ENCODE measurements around the gene ANK2.

Gene ANK2

DNA sequence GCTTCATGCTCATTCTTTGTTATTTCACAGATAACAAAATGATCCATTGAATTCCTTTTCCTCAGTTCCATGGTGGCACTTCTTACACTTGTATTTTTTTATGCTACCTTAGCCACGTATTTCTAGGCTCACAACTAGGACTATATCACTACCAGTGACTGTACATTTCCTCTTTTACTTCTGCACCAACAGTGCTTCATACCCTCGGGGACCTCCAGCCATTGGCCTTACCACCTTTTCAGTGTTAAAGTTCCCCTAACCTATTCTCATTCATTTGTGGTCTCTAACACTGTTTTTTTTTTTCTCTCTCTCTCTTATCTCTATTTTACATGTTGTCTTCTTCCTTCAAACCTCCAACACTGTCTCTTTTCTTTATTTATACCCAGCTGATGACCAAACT lies 315.9 kb downstream of the ANK2 start:
- H3K4me2 ChIP-seq (ENCODE audit: low read length) = no peak overlapping the region
- TF ChIP-seq, protein P1, sequence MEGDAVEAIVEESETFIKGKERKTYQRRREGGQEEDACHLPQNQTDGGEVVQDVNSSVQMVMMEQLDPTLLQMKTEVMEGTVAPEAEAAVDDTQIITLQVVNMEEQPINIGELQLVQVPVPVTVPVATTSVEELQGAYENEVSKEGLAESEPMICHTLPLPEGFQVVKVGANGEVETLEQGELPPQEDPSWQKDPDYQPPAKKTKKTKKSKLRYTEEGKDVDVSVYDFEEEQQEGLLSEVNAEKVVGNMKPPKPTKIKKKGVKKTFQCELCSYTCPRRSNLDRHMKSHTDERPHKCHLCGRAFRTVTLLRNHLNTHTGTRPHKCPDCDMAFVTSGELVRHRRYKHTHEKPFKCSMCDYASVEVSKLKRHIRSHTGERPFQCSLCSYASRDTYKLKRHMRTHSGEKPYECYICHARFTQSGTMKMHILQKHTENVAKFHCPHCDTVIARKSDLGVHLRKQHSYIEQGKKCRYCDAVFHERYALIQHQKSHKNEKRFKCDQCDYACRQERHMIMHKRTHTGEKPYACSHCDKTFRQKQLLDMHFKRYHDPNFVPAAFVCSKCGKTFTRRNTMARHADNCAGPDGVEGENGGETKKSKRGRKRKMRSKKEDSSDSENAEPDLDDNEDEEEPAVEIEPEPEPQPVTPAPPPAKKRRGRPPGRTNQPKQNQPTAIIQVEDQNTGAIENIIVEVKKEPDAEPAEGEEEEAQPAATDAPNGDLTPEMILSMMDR (IDR thresholded peaks at IDR 0.05; ENCODE audit: low read length) = no peak
- no peak for TF ChIP-seq EZH2 (IDR thresholded peaks at IDR 0.05; ENCODE audit: borderline replicate concordance, low read length)
- H3K9ac ChIP-seq (ENCODE audit: low read length) = no peak overlapping the region
- H4K20me1 ChIP-seq (ENCODE audit: insufficient read depth, low read length) = no peaks in the 10 kb centered on the region
- H3K4me3 ChIP-seq (ENCODE audit: low read depth, low read length, poor library complexity, severe bottlenecking) = no peak overlapping the region
- no peaks in the 10 kb centered on the region for H3K36me3 ChIP-seq (ENCODE audit: insufficient read depth, low read length)
- H3K27me3 ChIP-seq (ENCODE audit: insufficient read depth, low read length) = no peaks in the 10 kb centered on the region
- H3K9me2 ChIP-seq (ENCODE audit: low read depth, low read length) = no peaks in the 10 kb centered on the region
- no peak overlapping the region for H2AFZ ChIP-seq (ENCODE audit: low read length)
- no peaks in the 10 kb centered on the region for H3K79me2 ChIP-seq (ENCODE audit: insufficient read depth, low read length)
- H3K4me1 ChIP-seq (ENCODE audit: insufficient read depth, low read length, severe bottlenecking) = no peaks in the 10 kb centered on the region
- H3K27ac ChIP-seq (ENCODE audit: low read depth, low read length, poor library complexity, severe bottlenecking) = no peak overlapping the region
- no peaks in the 10 kb centered on the region for H3K9me3 ChIP-seq (ENCODE audit: low read length)
- H3F3A ChIP-seq (ENCODE audit: insufficient read depth, low read length) = no peaks in the 10 kb centered on the region

DNA sequence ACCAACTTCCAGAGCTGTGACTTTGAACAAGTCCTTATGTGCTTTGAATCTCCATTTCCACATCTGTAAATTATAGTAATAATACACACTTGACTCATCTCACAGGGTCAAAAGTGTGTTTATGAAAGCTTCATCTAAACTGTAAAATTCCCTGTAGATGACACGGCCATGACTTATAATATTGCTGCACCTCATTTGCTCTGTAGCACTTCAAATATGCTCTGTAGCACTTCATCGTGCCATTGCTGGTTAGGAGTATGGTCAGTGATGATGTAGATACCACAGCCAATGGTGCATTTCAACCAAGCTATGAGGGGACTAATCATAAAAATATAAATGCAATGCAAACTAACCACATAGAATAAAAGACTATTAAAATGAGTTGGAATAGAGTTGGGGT lies 318.6 kb downstream of the ANK2 start:
- Histone ChIP-seq H3K27me3 (ENCODE audit: insufficient read depth, low read length) (no peaks in the 10 kb centered on the region), H3K79me2 (ENCODE audit: insufficient read depth, low read length) (no peaks in the 10 kb centered on the region), H4K20me1 (ENCODE audit: insufficient read depth, low read length) (no peaks in the 10 kb centered on the region), H3K4me3 (ENCODE audit: low read depth, low read length, poor library complexity, severe bottlenecking) (no peak overlapping the region), H3K4me2 (ENCODE audit: low read length) (no peak overlapping the region), H3K4me1 (ENCODE audit: insufficient read depth, low read length, severe bottlenecking) (no peaks in the 10 kb centered on the region), H3K27ac (ENCODE audit: low read depth, low read length, poor library complexity, severe bottlenecking) (no peak overlapping the region), H3K36me3 (ENCODE audit: insufficient read depth, low read length) (no peaks in the 10 kb centered on the region), H2AFZ (ENCODE audit: low read length) (no peak overlapping the region), H3F3A (ENCODE audit: insufficient read depth, low read length) (no peaks in the 10 kb centered on the region), H3K9ac (ENCODE audit: low read length) (no peak overlapping the region), H3K9me2 (ENCODE audit: low read depth, low read length) (no peaks in the 10 kb centered on the region), H3K9me3 (ENCODE audit: low read length) (no peaks in the 10 kb centered on the region)
- TF ChIP-seq, protein P1 (IDR thresholded peaks at IDR 0.05; ENCODE audit: low read length) = no peak
- TF ChIP-seq EZH2 (IDR thresholded peaks at IDR 0.05; ENCODE audit: borderline replicate concordance, low read length) = no peak

DNA sequence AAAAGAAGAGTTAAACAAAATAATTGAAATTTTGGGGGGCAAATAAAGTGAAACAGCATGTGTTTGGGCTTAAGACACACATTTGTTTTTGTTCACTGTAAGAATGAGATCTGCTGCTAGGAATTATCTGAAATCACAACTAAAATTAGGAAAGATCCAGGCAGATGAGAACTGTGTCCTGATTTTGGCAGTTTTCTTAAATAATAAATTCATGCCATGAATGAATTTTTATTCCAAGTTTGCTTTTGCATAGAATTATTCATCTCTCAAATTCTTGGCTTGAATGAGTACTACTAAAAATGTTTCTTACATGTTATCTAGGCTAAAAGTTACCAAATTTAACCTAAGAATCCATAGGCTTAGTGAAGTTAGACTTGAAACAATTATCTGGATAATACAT lies 321.7 kb downstream of the ANK2 start:
- no peaks in the 10 kb centered on the region for H3K9me2 ChIP-seq (ENCODE audit: low read depth, low read length)
- H3F3A ChIP-seq (ENCODE audit: insufficient read depth, low read length) = no peaks in the 10 kb centered on the region
- H3K79me2 ChIP-seq (ENCODE audit: insufficient read depth, low read length) = no peaks in the 10 kb centered on the region
- no peaks in the 10 kb centered on the region for H4K20me1 ChIP-seq (ENCODE audit: insufficient read depth, low read length)
- no peak overlapping the region for H3K27ac ChIP-seq (ENCODE audit: low read depth, low read length, poor library complexity, severe bottlenecking)
- no peaks in the 10 kb centered on the region for H3K9me3 ChIP-seq (ENCODE audit: low read length)
- no peak for TF ChIP-seq EZH2 (IDR thresholded peaks at IDR 0.05; ENCODE audit: borderline replicate concordance, low read length)
- TF ChIP-seq, protein P1 (IDR thresholded peaks at IDR 0.05; ENCODE audit: low read length) = no peak
- H3K4me1 ChIP-seq (ENCODE audit: insufficient read depth, low read length, severe bottlenecking) = no peaks in the 10 kb centered on the region
- H3K27me3 ChIP-seq (ENCODE audit: insufficient read depth, low read length) = no peaks in the 10 kb centered on the region
- H3K4me2 ChIP-seq (ENCODE audit: low read length) = no peak overlapping the region
- H3K36me3 ChIP-seq (ENCODE audit: insufficient read depth, low read length) = no peaks in the 10 kb centered on the region
- H3K9ac ChIP-seq (ENCODE audit: low read length) = no peak overlapping the region
- H2AFZ ChIP-seq (ENCODE audit: low read length) = no peak overlapping the region
- no peak overlapping the region for H3K4me3 ChIP-seq (ENCODE audit: low read depth, low read length, poor library complexity, severe bottlenecking)

All from OCI-LY1 (cell line).